Activated CD4-positive, alpha-beta T cell treated with anti-CD3 and anti-CD28 coated beads for 24 hours (primary cell): ENCODE data around the gene ADCY10.
"Not testable (repeated sequence)": the region's sequence is repeated elsewhere in the genome, so short reads cannot be mapped to it uniquely, and the experiment has no call there.

Experiments used
- DNase-seq, 2 donors: peaks; one replicate each; pipeline ENCODE4 v3.0.0-alpha.2; 2020; ENCODE audit warnings: low read depth in 2 of 2

The ADCY10 gene

DNA sequence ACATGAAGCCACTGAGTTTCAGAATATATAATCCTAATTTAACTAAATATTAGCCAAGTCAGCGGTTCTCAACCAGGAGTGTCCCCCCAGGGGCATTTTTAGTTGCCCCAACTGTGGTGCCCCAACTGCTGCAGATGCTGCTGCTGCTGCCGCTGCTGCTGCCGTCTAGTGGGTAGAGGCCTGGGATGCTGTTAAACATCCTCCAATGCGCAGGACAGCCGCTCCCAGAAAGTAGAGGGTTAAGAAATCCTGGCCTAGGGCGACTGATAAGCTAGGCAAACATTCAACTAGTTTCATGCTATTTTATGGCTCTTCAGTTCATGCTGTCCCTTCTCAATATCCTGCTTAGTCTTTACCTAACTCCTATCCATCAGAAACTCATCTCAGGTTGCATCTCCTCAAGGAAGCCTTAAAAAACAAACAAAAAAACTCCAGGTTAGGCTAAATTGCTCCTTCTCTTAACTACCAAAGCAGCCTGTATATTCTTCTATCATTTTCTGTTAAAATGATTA lies 12.6 kb upstream of the ADCY10 start:
- no peak for DNase-seq

DNA sequence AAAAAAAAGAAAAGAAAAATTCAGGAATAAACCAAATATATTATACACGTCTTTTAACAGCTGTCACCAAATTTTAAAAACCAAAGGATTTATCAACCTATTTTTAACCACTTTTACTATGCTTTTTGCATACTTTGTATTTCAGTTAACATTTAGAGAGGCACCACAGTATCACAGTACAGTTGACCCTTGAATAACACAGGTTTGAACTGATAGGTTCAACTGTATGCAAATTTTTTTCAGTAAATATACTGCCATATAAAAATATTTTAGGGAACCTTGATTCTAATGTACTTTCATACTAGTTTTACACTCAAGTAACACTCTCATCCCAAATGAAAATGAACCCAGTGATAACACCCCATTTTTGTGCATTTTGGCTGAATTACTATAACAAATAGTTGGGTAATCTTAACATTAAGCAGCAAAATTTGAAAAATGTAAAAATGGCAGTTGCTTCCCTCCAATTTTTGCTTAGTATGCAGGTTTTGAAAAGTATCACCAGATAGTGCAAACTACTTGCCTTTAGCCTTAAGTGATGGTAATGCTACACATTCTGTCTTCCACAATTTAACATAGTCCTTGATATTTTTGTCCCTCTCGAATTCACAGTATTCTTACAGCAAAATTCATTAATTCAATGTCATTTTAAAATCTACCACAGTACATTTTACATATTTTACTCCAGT lies 10.8 kb upstream of the ADCY10 start:
- DNase-seq = no peak

DNA sequence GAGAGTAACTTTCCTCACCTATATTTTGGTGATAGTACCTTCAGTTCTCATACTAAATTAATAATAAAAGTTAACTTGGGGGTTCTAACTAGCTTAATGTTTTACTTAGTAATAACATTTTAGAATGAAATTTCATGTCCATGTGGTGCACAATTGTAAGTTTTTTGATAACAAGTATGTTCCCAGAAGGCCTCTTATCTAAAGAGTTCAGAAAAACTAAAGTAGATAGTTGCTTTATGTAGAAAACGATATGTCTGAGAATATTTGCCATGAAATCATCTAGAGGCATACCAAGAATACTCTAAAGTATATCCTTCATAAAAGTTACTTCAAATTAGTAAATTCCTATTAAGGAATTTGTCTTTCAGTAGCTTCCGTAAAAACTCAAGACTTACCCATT lies 10.2 kb upstream of the ADCY10 start:
- no peak for DNase-seq

DNA sequence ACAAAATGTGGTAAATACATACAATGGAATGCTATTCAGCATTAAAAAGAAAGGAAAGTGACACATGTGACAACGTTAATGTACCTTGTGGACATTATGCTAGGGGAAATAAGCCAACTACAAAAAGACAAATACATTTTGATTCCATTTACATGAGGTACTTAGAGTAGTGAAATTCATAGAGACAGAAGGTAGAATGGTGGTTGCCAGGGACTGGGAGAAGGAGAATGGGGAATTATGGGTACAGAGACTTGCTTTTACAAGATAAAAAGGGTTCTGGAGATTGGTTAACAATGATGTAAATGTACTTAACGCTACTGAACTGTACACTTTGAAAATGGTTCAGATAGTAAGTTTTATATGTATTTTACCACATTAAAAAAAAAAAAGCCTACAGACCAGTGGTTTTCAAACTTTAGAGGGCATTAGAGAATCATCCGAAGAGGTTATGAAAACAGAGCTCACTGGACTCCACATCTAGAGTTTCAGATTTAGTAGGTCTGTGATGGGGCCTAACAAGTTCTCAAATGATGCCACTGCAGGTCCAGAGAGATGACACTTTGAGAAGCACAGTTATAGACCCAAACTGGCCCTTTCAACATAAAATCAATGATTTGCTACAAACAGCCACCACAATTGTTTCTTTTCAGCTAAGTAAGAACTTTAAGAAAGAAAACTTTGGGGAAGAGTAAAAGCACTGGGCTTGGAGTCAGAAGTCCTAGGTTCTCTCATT lies 9.6 kb upstream of the ADCY10 start:
- DNase-seq = no peak

- no peak for DNase-seq
These were observed 8.7 kb upstream of the ADCY10 start for GRCh38 chr1:167922611-167923074.

- no peak for DNase-seq
These were observed 8.1 kb upstream of the ADCY10 start for GRCh38 chr1:167922023-167922422.

GRCh38 chr1:167916766-167917511 lies 3.0 kb upstream of the ADCY10 start:
- no peak for DNase-seq

- no peak for DNase-seq
These were observed 1.6 kb upstream of the ADCY10 start for GRCh38 chr1:167915569-167915968.

- no peak for DNase-seq
These were observed 1.6 kb downstream of the ADCY10 start for GRCh38 chr1:167912294-167912693.

DNA sequence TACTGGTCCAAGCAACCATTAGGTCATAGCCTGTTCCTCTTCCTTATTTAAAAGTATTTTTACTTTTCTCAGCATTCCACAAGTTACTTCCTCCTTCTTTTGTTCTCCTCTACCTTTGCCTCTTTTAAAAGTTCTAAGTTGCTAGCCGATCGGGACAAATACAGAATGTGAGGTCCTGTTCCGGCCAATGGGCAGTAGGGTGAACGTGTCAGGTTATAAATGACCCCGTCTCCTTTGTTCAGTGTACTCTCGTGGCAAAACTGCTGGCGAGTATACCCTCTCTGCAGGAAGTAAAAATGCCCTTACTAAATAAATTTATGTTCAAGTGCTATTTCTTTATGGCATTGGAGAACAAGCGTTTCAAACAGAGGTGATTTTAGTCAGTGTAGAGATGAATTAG lies 2.5 kb downstream of the ADCY10 start:
- DNase-seq = no peak

DNA sequence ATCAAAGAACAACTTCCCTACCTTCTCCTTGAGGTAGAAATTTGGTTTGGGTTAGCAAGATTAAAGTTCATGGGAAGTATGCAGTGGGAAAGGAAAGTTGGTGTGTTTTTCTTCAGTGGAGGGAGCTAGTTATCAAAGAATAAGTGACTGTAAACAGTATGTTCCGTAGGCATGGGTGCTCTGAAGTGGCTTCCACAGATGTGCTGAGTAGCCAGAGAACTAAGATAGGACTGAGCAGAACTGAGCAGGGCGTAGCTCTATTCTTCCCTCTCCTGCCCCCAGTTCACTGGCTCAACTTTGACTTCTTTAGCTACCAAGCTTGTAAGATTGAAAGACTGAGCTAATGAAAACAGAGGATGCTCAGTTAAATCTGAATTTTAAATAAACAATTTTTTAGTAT lies 3.4 kb downstream of the ADCY10 start:
- DNase-seq = no peak

DNA sequence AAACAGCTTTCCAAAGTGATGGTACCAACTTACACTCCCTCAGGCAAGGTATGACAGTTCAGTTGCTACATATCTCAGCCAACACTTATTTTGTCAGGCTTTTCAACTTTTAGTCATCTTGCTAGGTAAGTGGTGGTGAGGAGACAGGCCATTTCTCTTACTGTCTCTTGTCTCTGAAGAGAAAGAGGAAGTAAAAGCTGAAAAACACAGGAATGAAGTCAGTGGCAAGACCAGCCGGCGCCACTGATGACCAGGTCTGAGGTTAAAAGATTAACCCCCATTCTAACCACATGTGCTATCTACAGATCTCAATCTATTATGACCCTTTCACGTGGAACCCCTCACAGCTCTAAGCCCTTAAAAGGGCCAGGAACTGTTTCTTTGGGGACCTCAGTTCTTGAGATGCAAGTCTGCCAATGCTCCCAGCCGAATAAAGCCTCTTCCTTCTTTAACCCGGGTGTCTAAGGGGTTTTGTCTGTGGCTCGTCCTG lies 4.2 kb downstream of the ADCY10 start:
- DNase-seq = no peak

DNA sequence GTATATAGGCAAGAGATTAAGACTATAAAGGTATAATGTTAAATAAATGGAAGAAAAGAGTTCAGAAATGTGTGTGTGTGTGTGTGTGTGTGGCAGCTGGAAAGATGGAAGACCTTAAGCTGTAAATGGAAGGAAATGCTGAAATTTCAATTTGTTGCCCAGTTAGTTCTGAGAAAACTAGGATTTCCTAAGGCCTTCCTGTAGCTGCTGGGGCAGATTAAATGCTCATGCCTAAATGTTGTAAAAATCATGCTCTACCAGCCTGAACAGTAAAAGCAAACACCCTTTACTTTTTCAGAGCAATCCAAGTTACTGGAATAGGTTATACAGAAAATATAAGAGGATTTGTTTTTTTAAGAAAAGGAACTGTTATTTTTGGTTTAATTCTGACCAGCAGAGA lies 8.3 kb downstream of the ADCY10 start:
- no peak for DNase-seq

GRCh38 chr1:167905182-167905581 lies 8.8 kb downstream of the ADCY10 start:
- DNase-seq = no peak

DNA sequence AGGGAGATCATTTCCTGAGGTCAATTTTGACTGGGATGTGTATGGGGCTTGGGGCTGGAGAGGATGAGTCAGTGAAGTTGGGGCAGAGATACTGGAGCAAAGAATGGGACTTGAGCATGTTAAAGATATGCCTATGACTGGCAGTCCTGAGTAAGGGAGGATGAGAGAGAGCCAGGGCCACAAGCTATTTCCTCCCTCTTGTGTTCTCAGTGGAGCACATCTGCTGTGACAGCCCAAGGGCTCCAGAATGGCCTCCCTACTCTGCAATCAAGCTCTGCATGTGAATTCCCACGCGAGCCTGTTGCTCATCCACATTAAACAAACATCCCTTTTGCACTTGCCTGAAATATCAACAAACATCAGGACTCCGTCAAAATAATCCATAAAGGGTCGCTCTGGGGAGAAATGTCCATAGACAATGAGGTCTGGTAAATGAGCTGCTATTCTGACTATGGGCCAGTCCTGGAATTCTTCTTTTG lies 9.2 kb downstream of the ADCY10 start:
- no peak for DNase-seq

- no peak for DNase-seq
These were observed 13.0 kb downstream of the ADCY10 start for GRCh38 chr1:167900907-167901306.

GRCh38 chr1:167899253-167899681 lies 14.7 kb downstream of the ADCY10 start:
- no peak for DNase-seq

DNA sequence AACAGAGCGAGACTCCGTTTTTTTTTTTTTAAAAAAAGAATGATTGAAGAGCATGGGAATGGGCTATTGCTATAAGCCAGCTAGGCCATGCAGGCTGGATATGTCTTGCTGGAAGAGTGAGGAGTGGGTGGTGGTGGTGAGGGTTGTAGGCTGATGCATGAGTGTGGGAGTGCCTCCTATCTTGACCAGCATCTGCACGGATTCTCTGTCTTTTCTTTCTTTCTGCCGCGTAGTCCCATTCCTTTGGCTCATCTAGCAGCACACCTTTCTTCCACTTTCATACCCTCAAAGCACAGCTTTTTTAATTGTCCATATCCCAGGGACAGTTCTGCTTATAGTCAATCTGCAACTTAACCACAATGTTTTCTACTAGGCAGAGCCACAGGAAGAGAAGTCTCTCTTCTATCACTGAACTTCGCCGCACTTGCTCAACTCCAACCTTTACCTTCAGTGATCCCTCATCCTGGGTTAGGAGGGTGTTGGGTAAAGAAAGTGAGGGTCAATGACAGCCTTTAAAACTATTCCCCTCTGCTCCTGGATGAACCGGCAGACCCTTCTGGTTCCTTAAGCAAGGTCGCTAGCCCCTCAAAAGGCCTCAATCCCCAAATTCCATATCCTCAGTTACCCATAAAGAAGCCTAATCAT lies 15.2 kb downstream of the ADCY10 start:
- DNase-seq = no peak

DNA sequence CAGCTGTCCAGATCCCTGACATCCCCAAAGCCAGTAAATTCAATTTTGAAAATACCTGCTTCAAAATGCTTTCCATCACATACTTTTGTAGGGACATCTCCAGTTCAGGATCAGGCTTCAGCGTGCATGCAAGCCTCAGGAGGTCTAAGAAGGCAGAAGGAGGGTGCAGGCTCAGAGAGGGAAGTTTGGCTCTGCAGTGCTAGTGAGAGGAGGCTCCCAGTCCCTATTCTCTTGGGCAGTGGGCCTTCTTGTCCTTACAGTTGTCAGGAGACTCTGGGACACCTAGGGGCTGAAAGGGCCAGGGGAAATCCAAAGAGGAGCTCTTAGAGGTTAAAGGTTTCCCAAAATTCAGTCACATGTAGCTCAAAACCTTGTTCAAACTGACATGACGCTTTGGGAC lies 20.1 kb downstream of the ADCY10 start:
- DNase-seq = no peak

- no peak for DNase-seq
These were observed 23.5 kb downstream of the ADCY10 start for GRCh38 chr1:167890400-167890799.

- DNase-seq = not testable (repeated sequence)
These were observed 26.7 kb downstream of the ADCY10 start for GRCh38 chr1:167887187-167887586.

DNA sequence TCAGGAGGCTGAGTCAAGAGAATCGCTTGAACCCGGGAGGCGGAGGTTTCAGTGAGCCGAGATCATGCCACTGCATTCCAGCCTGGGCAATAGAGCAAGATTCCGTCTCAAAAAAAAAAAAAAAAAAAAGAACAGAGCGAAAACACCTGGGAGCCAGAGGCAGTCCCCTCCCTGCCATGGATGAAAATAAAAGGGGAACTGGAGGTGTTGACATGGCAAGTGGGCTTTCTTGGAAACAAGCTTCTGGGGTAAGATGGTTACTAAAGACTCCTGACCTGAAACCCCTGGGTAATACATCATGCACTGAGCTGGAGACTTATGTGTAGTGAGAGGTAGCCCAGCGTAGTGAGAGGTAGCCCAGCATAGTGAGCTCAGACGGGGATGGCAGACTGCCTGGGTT lies 31.6 kb downstream of the ADCY10 start:
- no peak for DNase-seq
